A673 (cell line): ENCODE measurements around the gene AGPAT3. TPM values are rescaled to one million over a fixed set of nuclear protein-coding genes. Genes with fewer than 3 reads are reported as not detected.

Source experiments
- BruUV-seq: library from RNA; stranded (reverse); fragments of 400-500 nt; replicated peaks from 2 replicates; lab custom pipeline; 2021; lab: Mats Ljungman, UMichigan
- CTCF ChIA-PET: fragments of 300-600 bp; sonication (Branson Sonifier 250); formaldehyde crosslinking; loops from one replicate; lab custom pipeline; 2022; ENCODE audit warnings: antibody characterized with exemption; lab: Charles Lee
- POLR2A ChIA-PET: fragments of 300-600 bp; sonication (Branson Sonifier 250); formaldehyde crosslinking; loops from one replicate; lab custom pipeline; 2022; ENCODE audit warnings: antibody characterized with exemption; ENCODE audit not compliant: low non-redundant PET; lab: Charles Lee
- DNase-seq: peaks from one replicate; pipeline ENCODE4 v3.0.0-alpha.2; 2015; ENCODE audit warnings: low spot score
- H3K27ac ChIP-seq: fragments of 200-600 bp; sonication (generic); 2 replicates; pipeline ENCODE4 v1.5.1; 2016; ENCODE audit warnings: mixed run types, low read depth, mild to moderate bottlenecking, mixed read lengths, antibody characterized with exemption, low read length; ENCODE audit not compliant: poor library complexity, severe bottlenecking
- H3K27me3 ChIP-seq: fragments of 200-600 bp; sonication (generic); replicated peaks from 2 replicates; pipeline ENCODE4 v1.6.1; 2017; ENCODE audit warnings: mixed run types, low read depth, mild to moderate bottlenecking, mixed read lengths, antibody characterized with exemption, low read length; ENCODE audit not compliant: insufficient read depth, poor library complexity
- H3K36me3 ChIP-seq: fragments of 200-600 bp; sonication (generic); 2 replicates; pipeline ENCODE4 v1.6.1; 2016; ENCODE audit warnings: mixed run types, mild to moderate bottlenecking, mixed read lengths, antibody characterized with exemption, low read length; ENCODE audit not compliant: insufficient read depth, poor library complexity, severe bottlenecking
- H3K4me1 ChIP-seq: fragments of 200-600 bp; sonication (generic); 2 replicates; pipeline ENCODE4 v1.6.1; 2017; ENCODE audit warnings: mixed run types, mild to moderate bottlenecking, mixed read lengths, antibody characterized with exemption, low read length; ENCODE audit not compliant: insufficient read depth, poor library complexity, severe bottlenecking
- H3K4me3 ChIP-seq: fragments of 200-600 bp; sonication (generic); 2 replicates; pipeline ENCODE4 v1.5.1; 2016; ENCODE audit warnings: low read depth, mixed run types, mild to moderate bottlenecking, mixed read lengths, low read length; ENCODE audit not compliant: poor library complexity, severe bottlenecking
- H3K9me3 ChIP-seq: fragments of 200-600 bp; sonication (generic); 2 replicates; pipeline ENCODE4 v1.6.1; 2016; ENCODE audit warnings: mixed run types, low read depth, mild to moderate bottlenecking, mixed read lengths, antibody characterized with exemption, low read length; ENCODE audit not compliant: poor library complexity, severe bottlenecking
- CTCF ChIP-seq: fragments of 300-800, 200-600 bp; sonication (generic); conservative IDR thresholded peaks from 2 replicates; pipeline ENCODE4 v1.5.1; 2017; ENCODE audit warnings: low read depth, mild to moderate bottlenecking, antibody characterized with exemption, low read length, moderate library complexity, mixed read lengths
- EZH2 ChIP-seq: fragments of 200-600 bp; sonication (generic); IDR thresholded peaks from 2 replicates; pipeline ENCODE4 v1.6.1; 2017; ENCODE audit warnings: borderline replicate concordance, low read depth, mild to moderate bottlenecking, mixed read lengths, antibody characterized with exemption, low read length; ENCODE audit not compliant: poor library complexity, severe bottlenecking
- intact Hi-C: fragments of 100-400 bp; cut with micrococcal nuclease; formaldehyde crosslinking; loops from one replicate; pipeline ENCODE4 v1.10.0; 2022; ENCODE audit not compliant: unreplicated experiment
- total RNA-seq: library from RNA; stranded (reverse); gene quantifications from 2 replicates; pipeline ENCODE4 v1.2.3, GENCODE V29; 2021

Gene AGPAT3
- total RNA-seq, 1 experiment from 2014 or later: 69.6 TPM

GRCh38 chr21:43924421-43925095 is 59.5 kb downstream of the AGPAT3 start:
- H3K9me3 ChIP-seq: no peaks in the 10 kb centered on the region
- TF ChIP-seq CTCF (no peak), EZH2 (no peak)
- CTCF ChIA-PET: interaction anchor here (0.7 kb wide), 1 partner anchor 13 kb away, joined by 3 read pairs; no protein-coding TSS in a partner anchor
- DNase-seq: no peak
- intact Hi-C loops: loop anchor here (10.0 kb wide), 1 partner anchor 60 kb away; the partner anchor contains the start of gene AGPAT3
- no peaks in the 10 kb centered on the region for H3K27me3 ChIP-seq
- peaks cover 2% of the 10 kb centered on the region for H3K36me3 ChIP-seq
- peaks cover 23% of the 10 kb centered on the region for H3K4me1 ChIP-seq
- no peak overlapping the region for H3K4me3 ChIP-seq
- BruUV-seq: no TSS peak
- H3K27ac ChIP-seq: no peak overlapping the region
- POLR2A ChIA-PET: interaction anchor here (0.5 kb wide), 1 partner anchor 39 kb away, joined by 8 read pairs; no protein-coding TSS in a partner anchor

GRCh38 chr21:43925096-43925481 is 60.1 kb downstream of the AGPAT3 start:
- peaks cover 2% of the 10 kb centered on the region for H3K36me3 ChIP-seq
- peak overlapping the region; percentile 5 for H3K27ac ChIP-seq
- intact Hi-C loops: loop anchor here (10.0 kb wide), 1 partner anchor 60 kb away; the partner anchor contains the start of gene AGPAT3
- POLR2A ChIA-PET: no interaction called here
- no TSS peak for BruUV-seq
- H3K9me3 ChIP-seq: no peaks in the 10 kb centered on the region
- DNase-seq: no peak
- TF ChIP-seq CTCF (no peak), EZH2 (no peak)
- CTCF ChIA-PET: no interaction called here
- peaks cover 23% of the 10 kb centered on the region for H3K4me1 ChIP-seq
- no peak overlapping the region for H3K4me3 ChIP-seq
- no peaks in the 10 kb centered on the region for H3K27me3 ChIP-seq

GRCh38 chr21:43925609-43926008 is 60.6 kb downstream of the AGPAT3 start:
- Histone ChIP-seq H3K4me3 (no peak overlapping the region), H3K9me3 (no peaks in the 10 kb centered on the region), H3K27ac (peak overlapping the region; percentile 5), H3K36me3 (peaks cover 2% of the 10 kb centered on the region), H3K4me1 (peaks cover 23% of the 10 kb centered on the region), H3K27me3 (no peaks in the 10 kb centered on the region)
- ChIA-PET POLR2A (no interaction called here), CTCF (no interaction called here)
- no peak for DNase-seq
- intact Hi-C loops: loop anchor here (10.0 kb wide), 1 partner anchor 61 kb away; the partner anchor contains the start of gene AGPAT3
- TF ChIP-seq EZH2 (no peak), CTCF (no peak)
- BruUV-seq: no TSS peak
